ENCODE measurements around the gene KRTAP20-1.

GRCh38 chr21:30582870-30583269 lies 33.4 kb upstream of the KRTAP20-1 start:
- TF ChIP-seq CTCF (IDR thresholded peaks at IDR 0.05), result no peak
- no peak for TF ChIP-seq POLR2A (IDR thresholded peaks at IDR 0.05)
